GM23338 (cell line): Measurements from ENCODE around the gene UNC5B. TPM values are rescaled to one million over a fixed set of nuclear protein-coding genes. Genes with fewer than 3 reads are reported as not detected.

Experiments
- ATAC-seq: fragments of 200-7000 bp; cut with Tn5 transposase; 3 replicates; pipeline ENCODE4 v1.9.1; 2020
- DNase-seq: peaks from one replicate; pipeline ENCODE4 v3.0.0-alpha.2; 2015; ENCODE audit warnings: low spot score
- H2AFZ ChIP-seq: fragments of 200-600 bp; sonication (generic); 2 replicates; pipeline ENCODE4 v1.8.0; 2016; ENCODE audit warnings: antibody characterized with exemption, mild to moderate bottlenecking, moderate library complexity
- H3F3A ChIP-seq: fragments of 200-600 bp; sonication (generic); replicated peaks from 2 replicates; pipeline ENCODE4 v1.8.0; 2017; ENCODE audit warnings: antibody characterized with exemption, mixed run types, low read depth
- H3K27ac ChIP-seq: fragments of 200-600 bp; sonication (generic); 2 replicates; pipeline ENCODE4 v1.6.1; 2016; ENCODE audit warnings: low read depth
- H3K27me3 ChIP-seq: fragments of 200-600 bp; sonication (generic); 2 replicates; pipeline ENCODE4 v1.8.0; 2016; ENCODE audit warnings: mild to moderate bottlenecking, mixed run types, moderate library complexity; ENCODE audit not compliant: insufficient read depth
- H3K36me3 ChIP-seq: fragments of 200-600 bp; sonication (generic); 2 replicates; pipeline ENCODE4 v1.8.0; 2016; ENCODE audit warnings: mild to moderate bottlenecking; ENCODE audit not compliant: insufficient read depth
- H3K4me1 ChIP-seq: fragments of 200-600 bp; sonication (generic); 2 replicates; pipeline ENCODE4 v1.8.0; 2016; ENCODE audit warnings: mild to moderate bottlenecking, moderate library complexity; ENCODE audit not compliant: insufficient read depth
- H3K4me2 ChIP-seq: fragments of 200-600 bp; sonication (generic); 2 replicates; pipeline ENCODE4 v1.7.1; 2017; ENCODE audit warnings: mixed run types
- H3K4me3 ChIP-seq: fragments of 200-600 bp; sonication (generic); 2 replicates; pipeline ENCODE4 v1.6.1; 2016; ENCODE audit warnings: mixed run types
- H3K79me2 ChIP-seq: fragments of 200-600 bp; sonication (generic); replicated peaks from 2 replicates; pipeline ENCODE4 v1.8.0; 2017; ENCODE audit warnings: mild to moderate bottlenecking; ENCODE audit not compliant: insufficient read depth
- H3K9me2 ChIP-seq: fragments of 200-600 bp; sonication (generic); 2 replicates; pipeline ENCODE4 v1.8.0; 2017; ENCODE audit not compliant: insufficient read depth
- H4K20me1 ChIP-seq: fragments of 200-600 bp; sonication (generic); replicated peaks from 2 replicates; pipeline ENCODE4 v1.8.0; 2017; ENCODE audit warnings: mild to moderate bottlenecking; ENCODE audit not compliant: insufficient read depth
- H3K27ac Mint-ChIP-seq: 2 replicates; pipeline ENCODE4 v1.8.0; 2020; ENCODE audit warnings: inconsistent platforms, mild to moderate bottlenecking, moderate library complexity, mixed read lengths
- H3K27me3 Mint-ChIP-seq: 3 replicates; pipeline ENCODE4 v1.8.0; 2022; ENCODE audit warnings: low read depth, mild to moderate bottlenecking, moderate library complexity, mixed read lengths, inconsistent platforms; ENCODE audit not compliant: insufficient read depth, poor library complexity
- H3K36me3 Mint-ChIP-seq: 3 replicates; pipeline ENCODE4 v1.8.0; 2021; ENCODE audit warnings: low read depth, mild to moderate bottlenecking, inconsistent platforms, moderate library complexity, mixed read lengths
- H3K4me1 Mint-ChIP-seq: 3 replicates; pipeline ENCODE4 v1.8.0; 2020; ENCODE audit warnings: mild to moderate bottlenecking, inconsistent platforms, mixed read lengths
- H3K4me3 Mint-ChIP-seq: 3 replicates; pipeline ENCODE4 v1.8.0; 2021; ENCODE audit warnings: moderate library complexity, mild to moderate bottlenecking, inconsistent platforms, mixed read lengths
- H3K9me3 Mint-ChIP-seq: 3 replicates; pipeline ENCODE4 v1.8.0; 2020; ENCODE audit warnings: moderate library complexity, mild to moderate bottlenecking, inconsistent platforms, mixed read lengths
- CREB1 ChIP-seq: fragments of 250-450 bp; sonication (Bioruptor Pico); IDR thresholded peaks from 2 replicates; pipeline ENCODE4 v1.5.0; 2020; ENCODE audit warnings: low read depth, mild to moderate bottlenecking, moderate library complexity
- EZH2 ChIP-seq: fragments of 200-600 bp; sonication (generic); IDR thresholded peaks from one replicate; pipeline ENCODE4 v1.8.0; 2017; ENCODE audit warnings: antibody characterized with exemption, mild to moderate bottlenecking, low read depth; ENCODE audit not compliant: unreplicated experiment
- EZH2phosphoT487 ChIP-seq: fragments of 200-600 bp; sonication (generic); IDR thresholded peaks from one replicate; pipeline ENCODE4 v1.8.1; 2018; ENCODE audit warnings: antibody characterized with exemption; ENCODE audit not compliant: unreplicated experiment
- JUNB ChIP-seq: IDR thresholded peaks from one replicate; pipeline ENCODE4 v1.6.1; 2016; ENCODE audit warnings: antibody characterized with exemption; ENCODE audit not compliant: unreplicated experiment
- NANOG ChIP-seq: IDR thresholded peaks from 2 replicates; pipeline ENCODE4 v1.6.1; 2016; ENCODE audit warnings: antibody characterized with exemption, borderline replicate concordance
- POLR2AphosphoS5 ChIP-seq: IDR thresholded peaks from 2 replicates; pipeline ENCODE4 v1.6.1; 2016; ENCODE audit warnings: antibody characterized with exemption, low read depth
- STAT1 ChIP-seq: IDR thresholded peaks from one replicate; pipeline ENCODE4 v1.6.1; 2016; ENCODE audit warnings: antibody characterized with exemption; ENCODE audit not compliant: unreplicated experiment
- ZNF114 ChIP-seq: fragments of 250-450 bp; sonication (Bioruptor Pico); IDR thresholded peaks from 2 replicates; pipeline ENCODE4 v1.5.0; 2020; ENCODE audit warnings: mild to moderate bottlenecking, moderate library complexity
- ZNF331 ChIP-seq: fragments of 250-450 bp; sonication (Bioruptor Pico); IDR thresholded peaks from 2 replicates; pipeline ENCODE4 v1.5.0; 2020; ENCODE audit warnings: low read depth, mild to moderate bottlenecking, moderate library complexity
- polyA plus RNA-seq: library from polyadenylated mRNA; unstranded; fragments of >200 nt; fragmentation: Nextera tagmentation; extraction: Ambion mirVana; gene quantifications from 2 replicates; pipeline ENCODE4 v1.2.1, GENCODE V29; 2016
- total RNA-seq: library from RNA; depleted of rRNA; stranded (reverse); fragments of >200 nt; shearing (Covaris generic); gene quantifications from 2 replicates; pipeline ENCODE4 v1.2.3, GENCODE V29; 2014
- TF ChIP-seq, protein P1 (sequence below): fragments of 250-450 bp; sonication (Bioruptor Pico); IDR thresholded peaks from 2 replicates; pipeline ENCODE4 v1.5.0; 2020; ENCODE audit warnings: mild to moderate bottlenecking, moderate library complexity
- TF ChIP-seq, protein P2 (sequence below): IDR thresholded peaks from 2 replicates; pipeline ENCODE4 v1.6.1; 2016; ENCODE audit warnings: antibody characterized with exemption
- TF ChIP-seq, protein P3 (sequence below), 2 experiments: fragments of 200-600 bp in 1 of 2; sonication (generic) in 1 of 2; conservative IDR thresholded peaks; 2 replicates each; pipeline versions ENCODE4 v1.5.1 to v1.6.1; 2016 to 2017; ENCODE audit warnings: antibody characterized with exemption in 2 of 2, low read depth in 2 of 2, mild to moderate bottlenecking in 2 of 2, moderate library complexity in 1 of 2
- TF ChIP-seq, protein P4 (sequence below): IDR thresholded peaks from one replicate; pipeline ENCODE4 v1.6.1; 2018; ENCODE audit warnings: antibody characterized with exemption; ENCODE audit not compliant: unreplicated experiment

UNC5B gene
- total and polyA plus RNA-seq, 2 experiments from 2014 or later, result 8.0 to 31.2 TPM

DNA sequence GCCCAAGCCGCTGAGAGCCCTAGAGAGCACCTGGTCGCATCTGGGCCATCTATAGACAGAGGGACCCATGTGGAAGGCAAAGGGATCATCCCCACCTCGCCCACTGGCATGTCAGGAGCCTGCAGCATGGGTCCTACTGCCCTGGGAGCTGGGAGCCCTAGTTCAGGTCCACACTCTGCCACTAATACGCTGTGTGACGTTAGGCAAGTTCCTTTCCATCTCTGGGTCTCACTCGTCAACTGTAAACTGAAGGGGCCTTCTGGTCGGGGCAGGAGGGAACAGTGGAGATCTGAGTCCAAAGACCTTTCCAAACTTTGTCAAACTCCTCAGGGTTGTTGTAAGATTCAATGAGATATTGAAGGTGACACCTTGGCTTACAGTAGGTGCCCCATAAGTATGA lies 23.4 kb downstream of the UNC5B start:
- no peak for ATAC-seq
- TF ChIP-seq STAT1 (no peak), ZNF331 (CRISPR knock-in tag) (no peak), NANOG (no peak), EZH2 (no peak), EZH2phosphoT487 (no peak), CREB1 (CRISPR knock-in tag) (no peak), ZNF114 (no peak), JUNB (no peak), POLR2AphosphoS5 (no peak)
- TF ChIP-seq, protein P1, sequence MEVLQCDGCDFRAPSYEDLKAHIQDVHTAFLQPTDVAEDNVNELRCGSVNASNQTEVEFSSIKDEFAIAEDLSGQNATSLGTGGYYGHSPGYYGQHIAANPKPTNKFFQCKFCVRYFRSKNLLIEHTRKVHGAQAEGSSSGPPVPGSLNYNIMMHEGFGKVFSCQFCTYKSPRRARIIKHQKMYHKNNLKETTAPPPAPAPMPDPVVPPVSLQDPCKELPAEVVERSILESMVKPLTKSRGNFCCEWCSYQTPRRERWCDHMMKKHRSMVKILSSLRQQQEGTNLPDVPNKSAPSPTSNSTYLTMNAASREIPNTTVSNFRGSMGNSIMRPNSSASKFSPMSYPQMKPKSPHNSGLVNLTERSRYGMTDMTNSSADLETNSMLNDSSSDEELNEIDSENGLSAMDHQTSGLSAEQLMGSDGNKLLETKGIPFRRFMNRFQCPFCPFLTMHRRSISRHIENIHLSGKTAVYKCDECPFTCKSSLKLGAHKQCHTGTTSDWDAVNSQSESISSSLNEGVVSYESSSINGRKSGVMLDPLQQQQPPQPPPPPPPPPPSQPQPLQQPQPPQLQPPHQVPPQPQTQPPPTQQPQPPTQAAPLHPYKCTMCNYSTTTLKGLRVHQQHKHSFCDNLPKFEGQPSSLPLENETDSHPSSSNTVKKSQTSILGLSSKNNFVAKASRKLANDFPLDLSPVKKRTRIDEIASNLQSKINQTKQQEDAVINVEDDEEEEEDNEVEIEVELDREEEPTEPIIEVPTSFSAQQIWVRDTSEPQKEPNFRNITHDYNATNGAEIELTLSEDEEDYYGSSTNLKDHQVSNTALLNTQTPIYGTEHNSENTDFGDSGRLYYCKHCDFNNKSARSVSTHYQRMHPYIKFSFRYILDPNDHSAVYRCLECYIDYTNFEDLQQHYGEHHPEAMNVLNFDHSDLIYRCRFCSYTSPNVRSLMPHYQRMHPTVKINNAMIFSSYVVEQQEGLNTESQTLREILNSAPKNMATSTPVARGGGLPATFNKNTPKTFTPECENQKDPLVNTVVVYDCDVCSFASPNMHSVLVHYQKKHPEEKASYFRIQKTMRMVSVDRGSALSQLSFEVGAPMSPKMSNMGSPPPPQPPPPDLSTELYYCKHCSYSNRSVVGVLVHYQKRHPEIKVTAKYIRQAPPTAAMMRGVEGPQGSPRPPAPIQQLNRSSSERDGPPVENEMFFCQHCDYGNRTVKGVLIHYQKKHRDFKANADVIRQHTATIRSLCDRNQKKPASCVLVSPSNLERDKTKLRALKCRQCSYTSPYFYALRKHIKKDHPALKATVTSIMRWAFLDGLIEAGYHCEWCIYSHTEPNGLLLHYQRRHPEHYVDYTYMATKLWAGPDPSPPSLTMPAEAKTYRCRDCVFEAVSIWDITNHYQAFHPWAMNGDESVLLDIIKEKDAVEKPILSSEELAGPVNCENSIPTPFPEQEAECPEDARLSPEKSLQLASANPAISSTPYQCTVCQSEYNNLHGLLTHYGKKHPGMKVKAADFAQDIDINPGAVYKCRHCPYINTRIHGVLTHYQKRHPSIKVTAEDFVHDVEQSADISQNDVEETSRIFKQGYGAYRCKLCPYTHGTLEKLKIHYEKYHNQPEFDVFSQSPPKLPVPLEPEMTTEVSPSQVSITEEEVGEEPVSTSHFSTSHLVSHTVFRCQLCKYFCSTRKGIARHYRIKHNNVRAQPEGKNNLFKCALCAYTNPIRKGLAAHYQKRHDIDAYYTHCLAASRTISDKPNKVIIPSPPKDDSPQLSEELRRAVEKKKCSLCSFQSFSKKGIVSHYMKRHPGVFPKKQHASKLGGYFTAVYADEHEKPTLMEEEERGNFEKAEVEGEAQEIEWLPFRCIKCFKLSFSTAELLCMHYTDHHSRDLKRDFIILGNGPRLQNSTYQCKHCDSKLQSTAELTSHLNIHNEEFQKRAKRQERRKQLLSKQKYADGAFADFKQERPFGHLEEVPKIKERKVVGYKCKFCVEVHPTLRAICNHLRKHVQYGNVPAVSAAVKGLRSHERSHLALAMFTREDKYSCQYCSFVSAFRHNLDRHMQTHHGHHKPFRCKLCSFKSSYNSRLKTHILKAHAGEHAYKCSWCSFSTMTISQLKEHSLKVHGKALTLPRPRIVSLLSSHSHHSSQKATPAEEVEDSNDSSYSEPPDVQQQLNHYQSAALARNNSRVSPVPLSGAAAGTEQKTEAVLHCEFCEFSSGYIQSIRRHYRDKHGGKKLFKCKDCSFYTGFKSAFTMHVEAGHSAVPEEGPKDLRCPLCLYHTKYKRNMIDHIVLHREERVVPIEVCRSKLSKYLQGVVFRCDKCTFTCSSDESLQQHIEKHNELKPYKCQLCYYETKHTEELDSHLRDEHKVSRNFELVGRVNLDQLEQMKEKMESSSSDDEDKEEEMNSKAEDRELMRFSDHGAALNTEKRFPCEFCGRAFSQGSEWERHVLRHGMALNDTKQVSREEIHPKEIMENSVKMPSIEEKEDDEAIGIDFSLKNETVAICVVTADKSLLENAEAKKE (CRISPR knock-in tag), result no peak
- TF ChIP-seq, protein P2, sequence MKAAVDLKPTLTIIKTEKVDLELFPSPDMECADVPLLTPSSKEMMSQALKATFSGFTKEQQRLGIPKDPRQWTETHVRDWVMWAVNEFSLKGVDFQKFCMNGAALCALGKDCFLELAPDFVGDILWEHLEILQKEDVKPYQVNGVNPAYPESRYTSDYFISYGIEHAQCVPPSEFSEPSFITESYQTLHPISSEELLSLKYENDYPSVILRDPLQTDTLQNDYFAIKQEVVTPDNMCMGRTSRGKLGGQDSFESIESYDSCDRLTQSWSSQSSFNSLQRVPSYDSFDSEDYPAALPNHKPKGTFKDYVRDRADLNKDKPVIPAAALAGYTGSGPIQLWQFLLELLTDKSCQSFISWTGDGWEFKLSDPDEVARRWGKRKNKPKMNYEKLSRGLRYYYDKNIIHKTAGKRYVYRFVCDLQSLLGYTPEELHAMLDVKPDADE, result no peak
- TF ChIP-seq, protein P3, sequence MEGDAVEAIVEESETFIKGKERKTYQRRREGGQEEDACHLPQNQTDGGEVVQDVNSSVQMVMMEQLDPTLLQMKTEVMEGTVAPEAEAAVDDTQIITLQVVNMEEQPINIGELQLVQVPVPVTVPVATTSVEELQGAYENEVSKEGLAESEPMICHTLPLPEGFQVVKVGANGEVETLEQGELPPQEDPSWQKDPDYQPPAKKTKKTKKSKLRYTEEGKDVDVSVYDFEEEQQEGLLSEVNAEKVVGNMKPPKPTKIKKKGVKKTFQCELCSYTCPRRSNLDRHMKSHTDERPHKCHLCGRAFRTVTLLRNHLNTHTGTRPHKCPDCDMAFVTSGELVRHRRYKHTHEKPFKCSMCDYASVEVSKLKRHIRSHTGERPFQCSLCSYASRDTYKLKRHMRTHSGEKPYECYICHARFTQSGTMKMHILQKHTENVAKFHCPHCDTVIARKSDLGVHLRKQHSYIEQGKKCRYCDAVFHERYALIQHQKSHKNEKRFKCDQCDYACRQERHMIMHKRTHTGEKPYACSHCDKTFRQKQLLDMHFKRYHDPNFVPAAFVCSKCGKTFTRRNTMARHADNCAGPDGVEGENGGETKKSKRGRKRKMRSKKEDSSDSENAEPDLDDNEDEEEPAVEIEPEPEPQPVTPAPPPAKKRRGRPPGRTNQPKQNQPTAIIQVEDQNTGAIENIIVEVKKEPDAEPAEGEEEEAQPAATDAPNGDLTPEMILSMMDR (conservative IDR thresholded peaks at IDR 0.05; ENCODE audit: low read depth in 2 of 2), result no peak
- TF ChIP-seq, protein P4, sequence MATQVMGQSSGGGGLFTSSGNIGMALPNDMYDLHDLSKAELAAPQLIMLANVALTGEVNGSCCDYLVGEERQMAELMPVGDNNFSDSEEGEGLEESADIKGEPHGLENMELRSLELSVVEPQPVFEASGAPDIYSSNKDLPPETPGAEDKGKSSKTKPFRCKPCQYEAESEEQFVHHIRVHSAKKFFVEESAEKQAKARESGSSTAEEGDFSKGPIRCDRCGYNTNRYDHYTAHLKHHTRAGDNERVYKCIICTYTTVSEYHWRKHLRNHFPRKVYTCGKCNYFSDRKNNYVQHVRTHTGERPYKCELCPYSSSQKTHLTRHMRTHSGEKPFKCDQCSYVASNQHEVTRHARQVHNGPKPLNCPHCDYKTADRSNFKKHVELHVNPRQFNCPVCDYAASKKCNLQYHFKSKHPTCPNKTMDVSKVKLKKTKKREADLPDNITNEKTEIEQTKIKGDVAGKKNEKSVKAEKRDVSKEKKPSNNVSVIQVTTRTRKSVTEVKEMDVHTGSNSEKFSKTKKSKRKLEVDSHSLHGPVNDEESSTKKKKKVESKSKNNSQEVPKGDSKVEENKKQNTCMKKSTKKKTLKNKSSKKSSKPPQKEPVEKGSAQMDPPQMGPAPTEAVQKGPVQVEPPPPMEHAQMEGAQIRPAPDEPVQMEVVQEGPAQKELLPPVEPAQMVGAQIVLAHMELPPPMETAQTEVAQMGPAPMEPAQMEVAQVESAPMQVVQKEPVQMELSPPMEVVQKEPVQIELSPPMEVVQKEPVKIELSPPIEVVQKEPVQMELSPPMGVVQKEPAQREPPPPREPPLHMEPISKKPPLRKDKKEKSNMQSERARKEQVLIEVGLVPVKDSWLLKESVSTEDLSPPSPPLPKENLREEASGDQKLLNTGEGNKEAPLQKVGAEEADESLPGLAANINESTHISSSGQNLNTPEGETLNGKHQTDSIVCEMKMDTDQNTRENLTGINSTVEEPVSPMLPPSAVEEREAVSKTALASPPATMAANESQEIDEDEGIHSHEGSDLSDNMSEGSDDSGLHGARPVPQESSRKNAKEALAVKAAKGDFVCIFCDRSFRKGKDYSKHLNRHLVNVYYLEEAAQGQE, result no peak
- H3K9me2 ChIP-seq, result no peaks in the 10 kb centered on the region
- H3F3A ChIP-seq, result no peaks in the 10 kb centered on the region
- H3K36me3 ChIP-seq, result no peaks in the 10 kb centered on the region
- no peak overlapping the region for H3K4me2 ChIP-seq
- peaks cover 14% of the 10 kb centered on the region for H3K79me2 ChIP-seq
- H3K9me3 Mint-ChIP-seq, result no peaks in the 10 kb centered on the region
- no peak overlapping the region for H3K27ac Mint-ChIP-seq
- H3K4me1 Mint-ChIP-seq, result peaks cover 62% of the 10 kb centered on the region
- no peak overlapping the region for H3K4me3 Mint-ChIP-seq
- H3K27me3 Mint-ChIP-seq, result peaks cover 12% of the 10 kb centered on the region
- no peak for DNase-seq
- no peak overlapping the region for H3K27ac ChIP-seq
- H3K36me3 Mint-ChIP-seq, result no peaks in the 10 kb centered on the region
- H3K4me3 ChIP-seq, result no peak overlapping the region
- H3K27me3 ChIP-seq, result no peaks in the 10 kb centered on the region
- H3K4me1 ChIP-seq, result peaks cover 13% of the 10 kb centered on the region
- no peak overlapping the region for H2AFZ ChIP-seq
- H4K20me1 ChIP-seq, result peaks cover 11% of the 10 kb centered on the region; the same call in 1 of the 2 replicates
